Upper lobe of left lung (tissue), 4 donors: ENCODE results near the gene SERPINB1.

Source experiments
- CTCF ChIP-seq, 6 experiments: fragments of 450-650 bp in 4 of 6; fragments of 200-600 bp in 2 of 6; sonication (generic) in 2 of 6; IDR thresholded peaks; one replicate each; pipeline ENCODE4 v1.5.1; 2016 to 2019; ENCODE audit warnings: antibody characterized with exemption in 6 of 6
- EP300 ChIP-seq, 4 donors: sonication (generic); formaldehyde crosslinking; IDR thresholded peaks; one replicate each; pipeline ENCODE4 v1.5.1; 2017; ENCODE audit warnings: antibody characterized with exemption in 4 of 4, control low read depth in 2 of 4
- POLR2AphosphoS5 ChIP-seq, 2 donors: sonication (generic); formaldehyde crosslinking; IDR thresholded peaks; one replicate each; pipeline ENCODE4 v1.5.1; 2017; ENCODE audit warnings: antibody characterized with exemption in 2 of 2

- TF ChIP-seq CTCF (IDR thresholded peaks at IDR 0.05): no peak
- no peak for TF ChIP-seq EP300 (IDR thresholded peaks at IDR 0.05)
- no peak for TF ChIP-seq POLR2AphosphoS5 (IDR thresholded peaks at IDR 0.05)
Measured at GRCh38 chr6:2884804-2885203, 43.1 kb upstream of the SERPINB1 start.
